Activated T-helper 2 cell treated with anti-CD3 and anti-CD28 coated beads, Interferon-gamma antibody, Interleukin-2, Interleukin-4, amounts not matched to agents 10 μg/mL and 5 μg/mL and 100 μg/mL, durations not matched to agents 14 hours and 24 hours and 36 hours (primary cell): Measurements from ENCODE around the gene FUT8. TPM values are rescaled to one million over a fixed set of nuclear protein-coding genes. Genes with fewer than 3 reads are reported as not detected.

Experiments
- DNase-seq: peaks from one replicate; pipeline ENCODE4 v3.0.0; 2021; ENCODE audit warnings: low spot score
- H3K27ac Mint-ChIP-seq: one replicate; pipeline ENCODE4 v1.8.0; 2021; ENCODE audit warnings: mixed read lengths
- H3K27me3 Mint-ChIP-seq: one replicate; pipeline ENCODE4 v1.8.0; 2021; ENCODE audit warnings: low read depth, mixed read lengths
- H3K36me3 Mint-ChIP-seq: one replicate; pipeline ENCODE4 v1.8.0; 2021; ENCODE audit warnings: low read depth, mixed read lengths
- H3K4me1 Mint-ChIP-seq: one replicate; pipeline ENCODE4 v1.8.0; 2021; ENCODE audit warnings: low read depth, mixed read lengths
- H3K4me3 Mint-ChIP-seq: one replicate; pipeline ENCODE4 v1.8.0; 2021; ENCODE audit warnings: low read depth, mild to moderate bottlenecking, moderate library complexity, mixed read lengths
- H3K9me3 Mint-ChIP-seq: one replicate; pipeline ENCODE4 v1.8.0; 2021; ENCODE audit warnings: mixed read lengths
- intact Hi-C: fragments of 100-400 bp; cut with micrococcal nuclease; formaldehyde crosslinking; loops from one replicate; pipeline ENCODE4 v1.15.1; 2023
- total RNA-seq: library from RNA; stranded (reverse); gene quantifications from 2 replicates; pipeline ENCODE4 v1.2.3, GENCODE V29; 2022

Gene FUT8
- total RNA-seq, 1 donor from 2014 or later, result 110 TPM

- Mint-ChIP-seq H3K27ac (no peak overlapping the region), H3K36me3 (peaks cover 59% of the 10 kb centered on the region), H3K9me3 (peaks cover 41% of the 10 kb centered on the region), H3K27me3 (no peaks in the 10 kb centered on the region), H3K4me3 (no peak overlapping the region), H3K4me1 (peaks cover 16% of the 10 kb centered on the region)
- intact Hi-C loops, result no loop called here
- DNase-seq, result no peak
Observed at GRCh38 chr14:65396082-65396910, 16.2 kb upstream of the FUT8 start.

DNA sequence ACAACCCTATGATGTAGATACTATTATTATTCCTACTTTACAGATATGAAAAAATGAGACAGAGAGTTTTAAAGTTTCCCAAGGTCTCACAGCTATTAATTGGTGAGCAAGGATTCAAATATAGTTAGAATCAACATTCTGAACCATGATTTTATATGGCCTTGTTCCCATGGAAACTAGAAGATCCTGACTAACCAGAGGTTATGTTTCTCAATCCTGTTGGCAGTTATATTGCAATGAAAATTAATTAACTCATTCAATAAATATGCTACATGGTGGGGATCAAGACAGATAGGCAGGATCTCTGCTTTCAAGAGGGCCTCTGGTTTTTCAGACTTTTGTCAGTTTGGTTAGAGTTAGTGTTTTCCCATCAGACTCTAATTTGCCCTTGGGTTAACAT is 9.3 kb upstream of the FUT8 start:
- Mint-ChIP-seq H3K27me3 (no peaks in the 10 kb centered on the region), H3K36me3 (peaks cover 35% of the 10 kb centered on the region), H3K4me3 (no peak overlapping the region), H3K27ac (no peak overlapping the region), H3K9me3 (no peaks in the 10 kb centered on the region), H3K4me1 (peaks cover 6% of the 10 kb centered on the region)
- no peak for DNase-seq
- intact Hi-C loops, result no loop called here

GRCh38 chr14:65408113-65408512 is 4.4 kb upstream of the FUT8 start:
- Mint-ChIP-seq H3K9me3 (no peaks in the 10 kb centered on the region), H3K4me3 (no peak overlapping the region), H3K36me3 (peaks cover 30% of the 10 kb centered on the region), H3K27me3 (no peaks in the 10 kb centered on the region), H3K27ac (no peak overlapping the region), H3K4me1 (peaks cover 21% of the 10 kb centered on the region)
- intact Hi-C loops, result no loop called here
- no peak for DNase-seq

DNA sequence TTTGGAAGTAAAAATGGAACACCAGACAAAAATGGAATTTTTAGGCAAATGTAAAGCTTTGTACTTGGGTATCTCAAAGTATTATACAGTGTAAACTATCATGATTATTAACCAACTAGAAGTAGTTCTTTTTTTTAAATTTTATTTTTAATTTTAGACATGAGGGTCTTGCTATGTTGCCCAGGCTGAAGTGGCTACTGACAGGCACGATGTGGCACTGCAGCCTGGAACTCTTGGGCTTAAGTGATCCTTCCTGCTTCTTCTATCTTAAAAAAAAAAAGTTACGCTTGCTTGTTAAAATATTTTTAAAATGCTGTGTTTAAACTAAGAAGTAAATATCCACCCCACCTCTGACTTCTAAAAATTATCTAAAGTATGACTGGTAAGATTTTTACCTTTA is 1.9 kb upstream of the FUT8 start:
- H3K27ac Mint-ChIP-seq, result peak overlapping the region; percentile 69
- H3K9me3 Mint-ChIP-seq, result no peaks in the 10 kb centered on the region
- peak overlapping the region; percentile 95 for H3K4me3 Mint-ChIP-seq
- DNase-seq, result no peak
- H3K36me3 Mint-ChIP-seq, result peaks cover 26% of the 10 kb centered on the region
- peaks cover 36% of the 10 kb centered on the region for H3K4me1 Mint-ChIP-seq
- no peaks in the 10 kb centered on the region for H3K27me3 Mint-ChIP-seq
- intact Hi-C loops, result loop anchor here (2.0 to 10.0 kb wide), 10 partner anchors 38 to 552 kb away; partner anchors contain the start of genes FNTB and MAX

DNA sequence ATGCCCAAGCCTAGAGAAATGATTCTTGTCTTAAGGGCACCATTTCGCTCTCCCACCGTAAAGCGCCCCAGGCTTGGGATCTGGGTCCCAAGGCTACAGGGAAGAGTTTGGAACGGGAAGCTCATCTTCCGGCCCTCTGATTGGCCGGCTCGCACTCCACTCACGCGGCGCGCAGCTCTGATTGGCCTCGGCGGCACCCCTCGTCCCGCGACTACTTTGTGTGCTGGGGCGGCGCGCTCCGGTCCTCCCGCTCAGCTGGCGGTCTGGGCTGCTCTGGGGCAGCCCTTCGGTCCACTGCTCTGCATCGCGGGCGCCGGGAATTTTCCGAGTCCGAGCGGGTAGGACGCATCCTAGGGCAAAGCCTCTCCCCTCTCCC is 886 bp upstream of the FUT8 start:
- peaks cover 39% of the 10 kb centered on the region for H3K4me1 Mint-ChIP-seq
- peaks cover 17% of the 10 kb centered on the region for H3K36me3 Mint-ChIP-seq
- no peaks in the 10 kb centered on the region for H3K27me3 Mint-ChIP-seq
- intact Hi-C loops, result loop anchor here (1.0 to 10.0 kb wide), 17 partner anchors 39 to 659 kb away; partner anchors contain the start of genes FNTB and MAX
- H3K27ac Mint-ChIP-seq, result peak overlapping the region; percentile 95
- no peaks in the 10 kb centered on the region for H3K9me3 Mint-ChIP-seq
- H3K4me3 Mint-ChIP-seq, result peak overlapping the region; percentile 95
- peak; percentile 76 for DNase-seq

- intact Hi-C loops, result loop anchor here (1.0 to 10.0 kb wide), 16 partner anchors 41 to 658 kb away; partner anchors contain the start of genes FNTB and MAX
- no peak for DNase-seq
- H3K27me3 Mint-ChIP-seq, result no peaks in the 10 kb centered on the region
- no peaks in the 10 kb centered on the region for H3K9me3 Mint-ChIP-seq
- H3K27ac Mint-ChIP-seq, result peak overlapping the region; percentile 85
- H3K4me1 Mint-ChIP-seq, result peaks cover 37% of the 10 kb centered on the region
- peaks cover 15% of the 10 kb centered on the region for H3K36me3 Mint-ChIP-seq
- peak overlapping the region; percentile 95 for H3K4me3 Mint-ChIP-seq
Observed at GRCh38 chr14:65412856-65413738, 567 bp downstream of the FUT8 start.

DNA sequence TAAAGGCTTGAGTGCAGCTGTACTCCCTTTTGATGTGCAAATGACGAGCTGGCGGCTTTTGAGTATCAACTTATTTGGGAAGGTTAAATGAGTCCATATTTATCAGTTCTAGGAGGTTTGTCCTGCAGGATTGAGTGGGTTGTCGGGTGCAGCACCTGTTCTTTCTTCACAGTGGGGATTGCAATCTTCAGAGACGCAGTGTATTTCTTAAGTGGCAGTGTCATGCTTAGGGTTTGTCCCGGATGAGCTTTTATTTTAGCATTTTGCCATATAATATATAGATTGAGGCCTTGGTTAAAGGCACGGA is 1.2 kb downstream of the FUT8 start:
- no peak for DNase-seq
- no peaks in the 10 kb centered on the region for H3K27me3 Mint-ChIP-seq
- H3K4me3 Mint-ChIP-seq, result peak overlapping the region; percentile 95
- no peaks in the 10 kb centered on the region for H3K9me3 Mint-ChIP-seq
- H3K27ac Mint-ChIP-seq, result peak overlapping the region; percentile 62
- intact Hi-C loops, result loop anchor here (2.0 to 10.0 kb wide), 14 partner anchors 41 to 657 kb away; partner anchors contain the start of genes FNTB and MAX
- peaks cover 10% of the 10 kb centered on the region for H3K36me3 Mint-ChIP-seq
- peaks cover 35% of the 10 kb centered on the region for H3K4me1 Mint-ChIP-seq

DNA sequence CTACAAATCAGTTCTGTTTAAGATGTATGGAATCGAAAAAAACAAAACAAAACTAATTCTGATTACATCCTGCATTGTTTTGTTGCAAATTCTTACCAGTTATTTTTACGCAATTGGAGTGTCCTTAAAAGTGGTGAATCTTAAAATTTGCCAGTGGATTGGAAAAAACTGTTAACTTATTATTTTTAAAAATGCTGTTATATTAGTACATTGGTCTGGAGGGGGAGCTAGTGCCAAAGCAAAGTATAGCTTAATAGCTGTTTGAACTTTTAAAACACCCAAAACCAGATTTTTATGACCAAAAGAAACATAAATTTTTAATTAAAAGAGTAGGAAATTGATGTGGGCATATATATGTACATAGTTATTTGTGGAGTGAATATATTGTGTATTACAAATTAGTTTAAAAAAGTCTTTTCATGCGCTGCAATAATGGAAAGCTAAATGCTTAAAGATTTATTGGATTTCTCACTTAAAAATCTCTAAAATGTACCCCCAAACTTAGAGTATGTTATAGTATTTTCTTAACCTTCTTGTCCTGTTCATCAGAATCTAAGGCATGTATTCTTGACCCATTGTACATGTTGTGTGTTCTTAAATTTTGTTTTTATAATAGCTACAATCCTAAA is 2.5 kb downstream of the FUT8 start:
- H3K36me3 Mint-ChIP-seq, result peaks cover 11% of the 10 kb centered on the region
- no peaks in the 10 kb centered on the region for H3K9me3 Mint-ChIP-seq
- no peaks in the 10 kb centered on the region for H3K27me3 Mint-ChIP-seq
- H3K27ac Mint-ChIP-seq, result no peak overlapping the region
- peak overlapping the region; percentile 95 for H3K4me3 Mint-ChIP-seq
- peaks cover 40% of the 10 kb centered on the region for H3K4me1 Mint-ChIP-seq
- intact Hi-C loops, result loop anchor here (5.0 to 10.0 kb wide), 9 partner anchors 43 to 547 kb away; partner anchors contain the start of genes FNTB and MAX
- no peak for DNase-seq

DNA sequence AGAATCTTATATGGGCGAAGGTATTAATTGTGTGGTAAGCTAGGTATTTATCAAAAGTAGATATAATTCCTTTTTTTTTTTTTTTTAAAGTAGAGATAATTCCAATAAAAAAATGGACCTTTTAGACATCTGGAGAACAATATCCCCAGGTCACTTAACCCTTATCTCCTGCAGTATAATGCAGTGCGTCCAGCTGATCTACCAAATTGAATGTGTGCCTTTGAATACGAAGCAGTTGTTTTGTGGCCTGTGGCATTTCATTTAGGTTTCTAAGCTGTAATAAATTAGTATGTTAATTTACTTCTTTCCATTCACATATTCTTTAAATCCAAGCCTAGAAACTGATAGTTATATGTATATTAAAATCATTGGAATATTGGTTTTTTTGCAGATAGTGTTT is 3.1 kb downstream of the FUT8 start:
- intact Hi-C loops, result loop anchor here (10.0 kb wide), 3 partner anchors 189 to 319 kb away; no protein-coding TSS in a partner anchor
- peaks cover 11% of the 10 kb centered on the region for H3K36me3 Mint-ChIP-seq
- H3K27me3 Mint-ChIP-seq, result no peaks in the 10 kb centered on the region
- no peaks in the 10 kb centered on the region for H3K9me3 Mint-ChIP-seq
- no peak for DNase-seq
- H3K27ac Mint-ChIP-seq, result no peak overlapping the region
- H3K4me3 Mint-ChIP-seq, result no peak overlapping the region
- H3K4me1 Mint-ChIP-seq, result peaks cover 40% of the 10 kb centered on the region

GRCh38 chr14:65419593-65420252 is 7.2 kb downstream of the FUT8 start:
- no peaks in the 10 kb centered on the region for H3K27me3 Mint-ChIP-seq
- peaks cover 32% of the 10 kb centered on the region for H3K4me1 Mint-ChIP-seq
- no peak for DNase-seq
- peak overlapping the region; percentile 8 for H3K27ac Mint-ChIP-seq
- H3K9me3 Mint-ChIP-seq, result no peaks in the 10 kb centered on the region
- intact Hi-C loops, result loop anchor here (10.0 kb wide), 3 partner anchors 185 to 315 kb away; no protein-coding TSS in a partner anchor
- H3K4me3 Mint-ChIP-seq, result no peak overlapping the region
- H3K36me3 Mint-ChIP-seq, result peaks cover 28% of the 10 kb centered on the region

DNA sequence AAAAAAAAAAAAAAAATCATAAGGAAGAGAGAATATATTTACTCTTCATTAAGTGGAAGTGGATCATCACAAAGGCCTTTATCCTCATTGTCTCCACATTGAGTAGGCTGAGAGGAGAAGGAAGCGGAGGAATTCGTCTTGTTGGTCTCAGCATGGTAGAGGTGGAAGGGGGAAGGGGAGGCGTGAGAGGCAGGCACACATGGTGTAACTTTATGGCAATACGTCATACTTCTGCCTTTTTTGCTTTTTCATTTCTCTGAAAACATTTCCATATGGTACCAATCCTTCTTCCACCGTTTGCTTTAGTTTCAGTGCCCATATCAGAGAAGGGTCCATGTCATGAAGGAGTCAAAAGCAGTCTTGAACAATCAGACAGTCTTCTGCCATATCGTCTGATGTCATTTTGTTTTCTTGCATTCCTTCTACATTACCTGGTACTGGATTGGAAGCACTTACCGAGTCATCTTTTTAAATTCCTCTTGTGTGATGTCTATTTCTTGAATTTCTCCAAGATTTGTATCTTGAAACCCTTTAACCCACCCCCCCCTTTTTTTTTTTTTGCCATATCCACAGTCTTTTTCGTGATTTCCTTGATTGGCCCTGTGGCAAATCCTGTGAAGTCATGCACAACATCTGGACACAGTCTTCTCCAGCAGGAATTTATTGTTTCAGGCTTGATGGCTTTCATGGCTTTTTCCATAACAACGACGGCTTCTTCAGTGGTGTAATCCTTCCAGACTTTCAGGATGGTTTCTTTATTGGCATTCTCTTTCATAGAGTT is 8.9 kb downstream of the FUT8 start:
- Mint-ChIP-seq H3K4me1 (peaks cover 27% of the 10 kb centered on the region), H3K9me3 (no peaks in the 10 kb centered on the region), H3K36me3 (peaks cover 36% of the 10 kb centered on the region), H3K27ac (no peak overlapping the region), H3K4me3 (no peak overlapping the region), H3K27me3 (no peaks in the 10 kb centered on the region)
- no peak for DNase-seq
- intact Hi-C loops, result no loop called here
